ENCODE results near the gene JAKMIP2.
A peak's percentile ranks its signal among the peaks of the same experiment; 100 is the strongest.
"Not testable (repeated sequence)": the region's sequence is repeated elsewhere in the genome, so short reads cannot be mapped to it uniquely, and the experiment has no call there.

Gene JAKMIP2

GRCh38 chr5:147582272-147582671 is 200.3 kb downstream of the JAKMIP2 start:
- DNase-seq: not testable (repeated sequence)

- not testable (repeated sequence) for DNase-seq
Observed at GRCh38 chr5:147580418-147580817, 202.1 kb downstream of the JAKMIP2 start.

- no peak for DNase-seq
Observed at GRCh38 chr5:147578228-147579024, 204.1 kb downstream of the JAKMIP2 start.

GRCh38 chr5:147576646-147577535 is 205.6 kb downstream of the JAKMIP2 start:
- DNase-seq: peak; percentile 56 to 59

GRCh38 chr5:147575598-147575997 is 206.9 kb downstream of the JAKMIP2 start:
- no peak for DNase-seq

- no peak for DNase-seq
Observed at GRCh38 chr5:147573211-147573610, 209.3 kb downstream of the JAKMIP2 start.

- DNase-seq: no peak
Observed at GRCh38 chr5:147568710-147569406, 213.7 kb downstream of the JAKMIP2 start.

GRCh38 chr5:147567917-147568598 is 214.5 kb downstream of the JAKMIP2 start:
- no peak for DNase-seq

GRCh38 chr5:147565524-147565923 is 217.0 kb downstream of the JAKMIP2 start:
- no peak for DNase-seq

GRCh38 chr5:147564124-147564486 is 218.4 kb downstream of the JAKMIP2 start:
- DNase-seq: no peak

- DNase-seq: no peak
Observed at GRCh38 chr5:147563466-147564123, 218.9 kb downstream of the JAKMIP2 start.

- DNase-seq: no peak
Observed at GRCh38 chr5:147561435-147561834, 221.1 kb downstream of the JAKMIP2 start.

- no peak for DNase-seq
Observed at GRCh38 chr5:147560718-147561331, 221.7 kb downstream of the JAKMIP2 start.

- DNase-seq: no peak
Observed at GRCh38 chr5:147559749-147560148, 222.8 kb downstream of the JAKMIP2 start.

- DNase-seq: peak in 1 of 2 experiments; percentile 1
Observed at GRCh38 chr5:147558826-147559225, 223.7 kb downstream of the JAKMIP2 start.

GRCh38 chr5:147557876-147558745 is 224.4 kb downstream of the JAKMIP2 start:
- DNase-seq: no peak

- DNase-seq: no peak
Observed at GRCh38 chr5:147555176-147555575, 227.4 kb downstream of the JAKMIP2 start.

GRCh38 chr5:147554261-147554817 is 228.2 kb downstream of the JAKMIP2 start:
- DNase-seq: no peak

- DNase-seq: not testable (repeated sequence)
Observed at GRCh38 chr5:147553817-147554216, 228.7 kb downstream of the JAKMIP2 start.

GRCh38 chr5:147552897-147553296 is 229.6 kb downstream of the JAKMIP2 start:
- no peak for DNase-seq

Measured in activated CD4-positive, alpha-beta T cell treated with anti-CD3 and anti-CD28 coated beads, Interleukin-2, amount 50 U/mL, for 48 hours (primary cell).